Fibroblast of peridontal ligament (primary cell): ENCODE measurements around the gene ALPK3.
"Not testable (repeated sequence)": the region's sequence is repeated elsewhere in the genome, so short reads cannot be mapped to it uniquely, and the experiment has no call there.

Source experiments
- DNase-seq: peaks from one replicate; pipeline ENCODE4 v3.0.0-alpha.2; 2010; ENCODE audit errors: extremely low read depth

Gene ALPK3

DNA sequence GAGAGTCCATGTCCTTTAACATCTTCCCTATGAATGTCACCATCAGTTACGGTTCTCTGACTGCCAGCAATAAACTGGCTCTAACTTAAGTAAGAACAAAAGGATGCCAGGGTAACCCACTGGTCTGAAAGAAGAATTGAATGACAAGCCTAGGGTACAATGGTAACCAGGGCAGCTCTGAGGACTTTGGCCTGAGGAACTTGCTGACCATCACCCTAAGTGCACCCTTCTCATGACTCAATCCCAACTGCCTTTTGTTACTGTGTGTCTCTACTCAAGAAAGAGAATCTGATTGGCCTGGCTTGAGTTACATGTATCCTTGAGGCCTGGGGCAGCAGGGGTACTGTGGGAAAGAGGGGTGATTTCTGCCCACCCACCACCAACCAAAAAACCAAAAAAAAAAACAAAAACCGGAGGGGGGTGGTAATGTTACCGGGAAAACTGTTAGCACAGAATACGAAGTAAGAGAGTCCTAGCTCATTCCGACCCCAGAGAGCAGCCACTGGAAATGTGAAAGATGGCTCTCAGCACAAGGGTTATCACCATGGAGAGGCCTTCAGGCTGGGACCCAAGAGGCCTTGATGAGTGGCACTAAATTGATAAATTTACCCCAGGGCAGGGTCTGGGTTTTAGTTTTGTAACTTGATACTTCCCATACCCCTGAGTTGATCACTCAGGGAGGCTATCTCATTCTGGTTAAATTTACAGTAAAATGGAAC is 58.0 kb downstream of the ALPK3 start:
- DNase-seq: no peak

DNA sequence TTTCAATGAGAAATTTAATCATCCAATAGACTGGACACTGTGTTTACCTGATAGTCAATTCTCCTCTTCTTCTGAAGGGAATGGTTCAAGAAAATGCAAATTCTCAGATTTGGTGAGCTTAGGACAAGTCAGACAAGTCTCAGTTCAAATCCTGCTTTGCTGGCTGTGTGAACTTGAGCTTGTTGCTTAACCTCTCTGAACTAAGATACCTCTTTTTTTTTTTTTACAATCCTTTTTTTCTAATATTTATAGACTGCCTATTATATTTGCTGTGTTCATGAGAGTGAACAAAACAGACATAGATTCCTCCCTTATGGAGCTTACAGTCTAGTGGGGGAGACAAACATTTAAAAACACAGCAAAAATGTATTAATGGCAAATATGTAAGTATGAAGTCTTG is 59.1 kb downstream of the ALPK3 start:
- no peak for DNase-seq

DNA sequence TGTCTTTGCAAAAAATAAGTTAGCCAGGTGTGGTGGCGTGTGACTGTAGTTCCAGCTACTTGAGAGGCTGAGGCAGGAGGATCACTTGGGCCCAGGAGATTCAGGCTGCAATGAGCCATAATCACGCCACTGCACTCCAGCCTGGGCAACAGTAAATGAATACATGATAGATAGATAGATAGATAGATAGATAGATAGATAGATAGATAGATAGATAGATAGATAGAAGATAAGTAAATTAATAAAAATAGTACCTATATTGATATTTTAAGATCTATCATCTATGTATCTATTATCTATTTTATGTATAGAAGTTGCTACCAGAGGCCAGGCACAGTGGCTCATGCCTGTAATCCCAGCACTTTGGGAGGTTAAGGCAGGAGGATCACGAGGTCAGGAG is 60.5 kb downstream of the ALPK3 start:
- DNase-seq: not testable (repeated sequence)

DNA sequence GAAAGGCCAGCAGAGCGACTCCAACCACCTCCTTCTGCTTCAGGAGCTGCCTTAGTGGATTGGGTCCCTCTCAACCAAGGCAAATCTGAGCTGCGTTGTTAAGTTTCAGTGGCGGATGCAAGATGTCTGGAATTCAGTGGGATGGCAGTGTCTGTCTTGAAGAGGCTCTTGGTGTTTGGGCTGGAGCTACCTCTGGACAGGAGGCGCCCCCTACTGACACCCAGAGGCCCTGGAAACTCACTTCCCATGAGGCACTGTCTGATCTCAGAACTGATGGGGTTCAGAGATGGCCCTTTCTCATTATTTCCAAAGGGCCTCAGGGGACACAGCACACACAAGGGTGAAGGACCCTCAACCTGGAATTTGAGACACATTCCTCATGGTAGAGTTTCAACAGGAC is 61.3 kb downstream of the ALPK3 start:
- peak; percentile 54 for DNase-seq

DNA sequence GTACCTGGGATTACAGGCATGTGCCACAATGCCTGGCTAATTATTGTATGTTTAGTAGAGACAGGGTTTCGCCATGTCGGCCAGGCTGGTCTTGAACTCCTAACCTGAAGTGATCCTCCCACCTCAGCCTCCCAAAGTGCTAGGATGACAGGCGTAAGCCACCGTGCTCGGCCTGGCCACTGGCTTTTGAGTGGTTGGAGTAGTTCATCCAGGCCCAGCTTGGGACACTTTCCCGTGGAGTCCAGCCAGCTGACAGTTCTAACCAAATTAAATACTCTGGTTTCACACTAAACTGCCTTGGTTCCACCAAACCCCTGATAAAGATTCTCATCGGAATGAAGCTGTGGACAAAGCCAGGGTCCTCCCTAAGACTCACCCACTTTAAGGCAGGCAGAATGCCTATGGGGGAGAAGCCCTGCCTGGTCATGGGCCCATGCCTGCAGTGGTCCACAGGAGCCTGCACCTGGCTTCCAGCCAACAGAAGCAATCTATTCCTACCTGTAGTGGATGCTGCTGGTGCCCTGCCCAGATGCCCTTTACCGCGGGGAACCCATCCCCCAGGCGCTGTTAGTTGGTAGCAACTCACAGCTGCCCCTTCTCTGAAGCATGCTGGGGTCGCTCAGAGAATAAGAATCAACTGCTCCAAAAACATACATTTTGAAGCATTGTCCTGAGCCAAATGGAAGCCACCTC is 62.1 kb downstream of the ALPK3 start:
- DNase-seq: no peak

DNA sequence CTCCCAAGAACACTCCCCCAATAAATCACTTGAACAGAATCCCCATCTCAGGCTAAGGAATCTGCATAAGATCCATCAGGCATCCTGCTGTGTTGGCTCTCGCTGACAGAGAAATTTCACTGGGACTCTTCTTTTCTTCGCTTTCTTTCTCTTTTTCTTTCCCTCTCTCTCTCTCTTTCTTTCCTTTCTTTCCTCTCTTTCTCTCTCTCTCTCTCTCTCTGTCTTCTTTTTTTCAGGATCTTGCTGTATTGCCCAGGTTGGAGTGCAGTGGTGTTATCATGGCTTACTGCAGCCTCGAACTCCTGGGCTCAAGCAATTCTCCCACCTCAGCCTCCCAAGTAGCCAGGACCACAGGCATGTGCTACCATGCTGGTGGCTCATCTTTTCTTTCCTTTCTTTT is 62.9 kb downstream of the ALPK3 start:
- no peak for DNase-seq

DNA sequence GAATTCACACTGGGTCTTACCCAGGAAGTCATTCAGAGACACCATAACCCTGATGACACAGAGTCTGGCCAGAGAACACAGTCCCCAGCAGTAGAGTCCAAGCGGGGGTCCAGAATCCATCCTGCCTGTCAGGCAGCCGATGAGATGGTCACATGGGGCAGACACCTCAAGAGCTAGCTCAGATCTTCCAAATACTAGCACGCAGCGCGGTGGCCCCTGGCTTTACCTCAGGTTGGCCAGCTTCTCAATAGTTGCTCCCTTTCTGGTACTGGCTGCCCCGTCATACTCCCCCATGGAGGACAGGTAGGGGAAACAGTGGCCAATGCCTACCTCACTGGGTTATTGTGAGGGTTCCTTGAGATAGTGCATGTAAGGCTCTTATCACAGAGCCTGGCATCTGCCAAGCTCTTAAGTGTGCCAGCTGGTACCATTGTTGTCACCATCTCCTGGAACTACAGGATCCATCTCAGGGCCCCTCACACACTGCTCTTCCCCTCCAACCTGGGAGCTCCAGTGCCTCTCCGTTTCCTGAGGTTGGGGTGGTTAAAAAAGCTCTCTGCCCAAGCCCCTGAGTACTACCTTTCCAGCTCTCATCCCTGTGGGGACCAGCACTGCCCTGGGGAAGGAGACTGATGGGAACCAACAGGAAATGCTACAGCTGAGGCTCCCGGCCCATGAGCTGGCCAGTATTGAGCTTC is 63.8 kb downstream of the ALPK3 start:
- no peak for DNase-seq

DNA sequence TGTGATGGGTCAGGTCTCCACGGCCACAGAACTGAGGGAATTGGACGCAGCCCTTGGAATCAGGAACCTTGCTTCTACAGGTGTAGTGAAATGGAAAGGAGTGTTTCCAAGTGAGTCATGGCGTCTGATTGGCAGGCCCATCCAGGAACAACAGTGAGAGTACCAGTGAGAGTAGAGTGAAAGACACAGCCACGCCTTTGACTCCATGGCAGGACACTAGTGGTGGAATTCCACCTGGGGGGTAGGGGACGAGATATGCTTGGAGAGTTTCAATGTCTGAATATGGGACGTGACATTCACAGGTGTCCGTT is 64.3 kb downstream of the ALPK3 start:
- no peak for DNase-seq

DNA sequence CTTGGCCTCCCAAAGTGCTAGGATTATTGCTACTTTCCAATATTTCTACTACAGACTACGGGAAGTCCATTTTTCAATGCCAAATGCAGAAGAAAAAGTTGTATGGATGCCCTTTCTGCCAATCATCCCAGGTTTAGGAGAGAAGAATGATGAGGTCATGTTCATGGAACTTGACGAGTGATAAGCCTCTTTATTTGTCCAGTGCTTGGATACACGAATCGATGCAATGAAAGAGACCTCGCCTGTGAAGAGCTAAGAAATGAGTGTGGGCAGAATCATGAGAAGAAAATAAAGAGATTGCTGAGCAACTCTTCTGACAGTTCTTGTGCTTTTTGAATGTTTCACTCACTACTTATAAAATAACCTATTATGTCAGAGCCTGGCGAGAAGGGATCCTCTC is 66.3 kb downstream of the ALPK3 start:
- DNase-seq: no peak

DNA sequence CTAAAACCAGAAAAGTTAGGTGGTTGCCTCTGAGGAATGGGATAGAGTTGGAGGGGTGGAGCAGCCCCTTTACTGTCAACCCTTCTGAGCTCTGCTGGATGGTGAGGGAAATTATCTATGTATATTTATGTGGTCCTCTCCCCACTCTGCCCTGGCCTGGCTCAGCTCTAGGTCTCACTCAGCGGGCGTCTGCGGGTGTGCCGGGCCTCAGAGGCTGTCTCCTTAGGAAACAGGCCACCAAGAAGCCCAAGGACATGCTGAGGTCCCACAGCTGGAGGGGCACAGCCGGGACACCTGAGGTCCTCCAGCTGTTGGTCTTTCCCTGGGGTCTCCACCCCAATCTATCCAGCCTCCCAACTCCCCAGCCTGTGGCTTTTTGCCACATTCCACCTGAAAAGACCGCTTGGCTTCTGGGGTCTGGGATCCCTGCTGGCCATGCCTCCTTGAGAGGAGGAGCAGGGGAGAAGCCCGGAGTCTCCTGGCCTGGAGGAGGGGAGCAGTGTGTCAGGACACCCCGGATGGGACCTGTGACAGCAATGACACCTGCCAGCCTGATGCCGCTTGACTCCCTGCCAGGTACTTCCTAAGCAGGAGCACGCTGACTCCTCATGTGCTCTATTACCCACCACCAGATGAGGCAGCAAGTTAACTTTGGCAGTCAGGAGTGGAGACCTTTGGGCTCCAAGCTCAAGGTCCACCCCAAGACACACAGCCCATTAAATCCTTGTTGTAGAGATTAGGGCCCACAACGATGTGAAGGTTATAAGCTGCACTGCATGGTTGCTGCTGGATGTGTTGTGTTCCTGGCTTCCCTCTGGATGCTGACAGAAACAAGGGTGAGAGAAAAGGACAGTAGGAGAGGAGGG is 67.0 kb downstream of the ALPK3 start, which contains the start of gene SLC28A1:
Gene SLC28A1 (plus strand): TSS at position 747 of the 866 bp plus-strand sequence. CDS start 3,099 bp downstream, outside the sequence.
- no peak for DNase-seq

DNA sequence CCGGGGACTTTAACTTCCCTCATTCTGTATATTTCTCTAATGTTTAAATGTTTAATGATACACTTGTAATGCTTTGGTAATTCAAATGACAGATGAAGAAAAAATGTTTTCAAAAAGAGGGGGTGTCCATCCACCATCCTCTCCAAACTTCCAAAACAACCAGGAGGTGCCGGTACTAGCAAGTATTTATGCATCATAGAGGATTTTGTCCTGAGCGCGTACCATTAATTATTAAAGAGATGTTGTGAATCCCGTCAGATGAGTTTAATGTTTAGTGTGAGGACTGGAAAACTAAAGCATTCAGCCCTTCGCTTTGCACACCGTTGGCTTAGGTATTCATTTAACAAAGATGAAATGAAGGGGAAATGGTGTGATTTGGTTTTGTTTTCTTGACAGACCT is 68.6 kb downstream of the ALPK3 start:
- no peak for DNase-seq

DNA sequence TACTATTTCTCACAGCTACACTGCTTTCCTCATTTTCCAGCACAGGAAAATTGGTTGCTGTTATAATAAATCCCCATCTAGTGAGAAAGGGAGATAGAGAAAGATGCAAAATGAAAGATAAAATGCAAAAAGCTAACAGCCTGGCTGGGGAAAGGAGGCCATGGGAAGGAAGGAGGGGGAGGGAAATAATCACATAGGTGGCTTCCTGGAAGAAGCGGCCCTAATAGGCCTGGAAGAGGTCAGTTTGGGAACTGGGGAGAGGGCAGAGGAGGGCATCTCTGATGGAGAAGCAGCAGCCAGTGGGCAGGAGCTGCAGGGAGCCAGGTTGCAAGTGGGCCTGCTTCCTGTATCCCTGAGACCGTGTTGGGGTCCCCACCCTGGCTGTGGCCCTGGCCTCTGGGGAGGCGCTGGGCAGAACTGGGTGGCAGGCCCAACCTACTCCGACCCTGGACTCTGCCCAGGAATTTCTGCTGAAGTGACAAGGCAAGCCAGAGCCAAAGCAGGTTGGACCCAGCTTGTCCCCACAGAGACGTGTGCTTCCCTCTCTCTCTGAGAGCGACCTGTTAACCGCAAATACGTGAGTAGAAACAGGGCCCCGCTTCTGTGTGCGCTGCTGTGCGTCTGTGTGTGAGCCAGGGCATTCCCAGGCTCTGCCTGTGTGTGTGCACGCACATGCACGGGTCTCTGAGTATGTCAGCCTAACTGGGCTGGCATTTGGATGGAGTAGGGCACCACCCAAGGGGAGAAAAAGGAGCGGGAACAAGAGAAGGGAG is 69.2 kb downstream of the ALPK3 start:
- no peak for DNase-seq

DNA sequence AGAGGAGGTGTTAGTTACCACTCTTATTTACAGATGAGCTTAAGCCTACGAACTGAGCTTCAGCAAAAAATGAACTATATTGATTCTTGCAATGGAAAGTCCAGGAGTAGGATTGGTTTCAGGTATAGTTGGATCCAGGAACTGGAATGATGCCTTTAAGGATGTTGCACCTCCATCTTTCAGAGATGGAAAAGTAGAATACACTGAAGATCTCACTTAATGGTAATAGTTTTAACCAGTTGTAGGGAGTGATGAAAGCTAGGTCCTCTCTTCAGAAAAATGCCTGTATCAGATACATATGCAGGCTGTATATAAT is 69.8 kb downstream of the ALPK3 start:
- no peak for DNase-seq

DNA sequence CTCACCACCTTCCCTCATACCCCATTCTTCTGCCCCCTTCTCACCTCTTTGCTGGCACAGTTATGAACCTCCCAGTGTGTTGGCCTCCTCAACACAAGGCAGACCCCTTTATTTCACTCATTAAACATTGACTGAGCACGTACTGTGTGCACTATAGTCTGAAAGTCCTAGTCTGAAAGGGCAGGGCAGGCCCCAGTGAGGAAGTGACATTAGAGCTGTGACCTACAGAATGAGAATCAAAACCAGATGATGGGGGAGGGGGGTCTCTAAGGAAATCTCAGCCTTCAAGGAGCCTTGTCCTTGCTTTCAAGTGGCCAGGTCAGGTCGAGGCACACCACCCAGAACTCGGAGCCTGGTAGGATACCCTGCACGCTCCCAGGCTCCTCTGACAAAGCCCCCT is 70.8 kb downstream of the ALPK3 start:
- no peak for DNase-seq

DNA sequence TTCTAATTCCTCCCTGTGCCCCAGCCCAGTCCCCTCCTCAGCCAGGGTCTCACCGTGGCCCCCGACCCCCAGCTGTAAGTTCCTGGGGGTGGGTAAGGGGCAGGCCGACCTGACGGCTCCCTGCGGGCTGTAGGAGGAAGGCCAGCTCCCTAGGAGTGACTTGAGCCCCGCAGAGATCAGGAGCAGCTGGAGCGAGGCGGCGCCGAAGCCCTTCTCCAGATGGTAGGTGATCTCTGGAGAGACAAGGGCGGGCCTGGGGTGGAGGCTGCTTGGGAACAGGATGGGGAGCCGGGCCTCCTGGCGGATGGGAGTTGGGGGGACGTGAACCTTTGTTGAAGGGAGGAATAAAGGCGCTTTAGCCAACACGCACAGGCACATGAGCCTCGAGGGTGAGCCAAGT is 71.5 kb downstream of the ALPK3 start:
- no peak for DNase-seq

DNA sequence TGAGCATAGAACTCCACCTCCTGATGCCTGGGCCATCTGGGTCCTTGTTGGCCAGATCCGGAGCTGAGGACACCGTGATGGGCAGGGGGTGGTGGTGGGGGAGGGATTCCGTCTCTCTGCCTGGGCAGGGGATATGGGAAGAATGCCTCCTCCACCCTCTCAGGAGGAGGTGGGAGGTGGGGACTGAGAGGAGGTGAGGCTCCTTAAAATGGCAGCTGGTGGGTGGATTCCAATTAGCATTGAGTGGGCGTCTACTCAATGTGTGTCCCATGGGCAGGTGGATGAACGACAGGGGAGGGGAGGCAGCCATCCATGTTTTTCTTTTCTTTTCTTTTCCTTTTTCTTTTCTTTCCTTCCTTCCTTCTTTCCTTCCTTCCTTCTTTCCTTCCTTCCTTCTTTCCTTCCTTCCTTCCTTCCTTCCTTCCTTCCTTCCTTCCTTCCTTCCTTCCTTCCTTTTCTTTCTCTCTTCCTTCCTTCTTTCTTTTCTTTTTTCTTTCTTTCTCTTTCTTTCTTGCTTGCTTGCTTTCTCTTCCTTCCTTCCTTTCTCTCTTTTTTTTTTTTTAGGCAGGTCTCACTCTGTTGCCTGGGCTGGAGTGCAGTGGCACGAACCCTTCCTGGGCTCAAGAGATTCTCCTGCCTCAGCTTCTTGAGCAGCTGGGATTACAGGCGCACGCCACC is 72.3 kb downstream of the ALPK3 start:
- DNase-seq: no peak

DNA sequence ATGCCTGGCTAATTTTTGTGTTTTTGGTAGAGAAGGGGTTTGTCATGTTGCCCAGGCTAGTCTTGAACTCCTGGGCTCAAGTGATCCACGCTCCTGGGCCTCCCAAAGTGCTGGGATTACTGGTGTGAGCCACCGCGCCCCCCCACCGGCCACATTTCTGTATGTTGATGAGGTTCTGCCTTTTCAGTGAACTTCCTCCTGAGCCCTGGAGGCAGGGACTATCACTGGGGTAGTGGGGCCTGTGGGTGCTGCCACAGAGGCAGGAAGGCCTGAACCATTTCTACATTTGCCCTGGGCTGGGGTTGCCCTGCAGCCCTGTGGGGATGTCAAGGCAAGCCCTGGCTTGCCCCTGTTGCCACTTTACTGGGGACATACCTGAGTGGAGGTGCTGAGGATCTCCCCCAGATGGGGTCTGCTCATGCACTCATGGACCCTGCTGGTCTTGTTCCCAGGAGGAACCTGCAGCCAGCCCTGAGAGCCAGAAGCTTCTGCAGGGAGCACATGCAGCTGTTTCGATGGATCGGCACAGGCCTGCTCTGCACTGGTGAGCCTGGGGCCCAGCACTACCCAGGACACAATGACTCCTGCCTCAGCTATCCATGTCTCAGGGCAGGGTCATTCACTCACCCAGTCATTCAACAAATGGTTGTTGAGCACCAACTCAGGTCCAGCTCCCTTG is 73.0 kb downstream of the ALPK3 start:
- DNase-seq: no peak

DNA sequence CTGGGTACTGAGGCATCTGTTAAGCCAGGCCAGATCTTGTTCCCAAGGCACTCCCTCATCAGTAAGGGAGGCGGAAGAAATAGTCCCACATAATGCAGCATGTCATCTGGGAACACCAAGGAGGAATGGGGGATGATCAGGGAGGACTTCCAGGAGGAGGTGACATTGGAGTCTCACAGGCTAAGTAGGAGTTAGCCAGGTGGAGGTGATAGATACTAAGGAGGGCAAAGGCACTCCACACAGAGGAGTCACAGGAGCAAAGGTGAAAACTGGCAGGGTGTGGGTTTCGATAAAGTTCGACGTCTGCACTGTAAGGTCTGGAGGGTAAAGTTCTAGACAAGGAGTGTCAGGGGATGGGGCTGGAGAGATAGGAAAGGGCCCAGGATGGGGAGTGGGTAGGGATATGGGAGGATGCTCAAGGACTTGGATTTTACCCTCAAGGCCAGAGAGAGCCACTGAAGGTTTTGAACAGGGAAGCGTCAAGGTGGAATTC is 73.6 kb downstream of the ALPK3 start:
- DNase-seq: no peak

DNA sequence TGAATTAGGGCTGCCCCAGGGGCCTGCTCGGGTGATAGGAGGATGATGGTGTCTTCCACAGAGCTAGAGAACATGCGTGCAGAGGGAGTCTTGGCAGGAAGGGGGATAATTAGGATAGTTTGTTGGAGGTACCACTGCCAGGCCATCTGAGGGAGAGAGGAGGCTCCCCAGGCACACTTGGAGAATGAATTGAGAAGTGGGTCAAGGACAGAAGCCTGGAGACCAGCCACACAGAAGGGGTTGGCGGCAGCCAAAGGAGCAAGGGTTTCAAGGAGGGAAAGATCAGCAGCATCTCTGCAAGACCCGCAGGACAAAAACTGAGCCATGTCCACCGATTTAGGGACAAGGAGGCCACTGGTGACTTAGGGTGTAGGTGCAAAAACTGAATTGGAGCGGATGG is 74.2 kb downstream of the ALPK3 start:
- DNase-seq: no peak

DNA sequence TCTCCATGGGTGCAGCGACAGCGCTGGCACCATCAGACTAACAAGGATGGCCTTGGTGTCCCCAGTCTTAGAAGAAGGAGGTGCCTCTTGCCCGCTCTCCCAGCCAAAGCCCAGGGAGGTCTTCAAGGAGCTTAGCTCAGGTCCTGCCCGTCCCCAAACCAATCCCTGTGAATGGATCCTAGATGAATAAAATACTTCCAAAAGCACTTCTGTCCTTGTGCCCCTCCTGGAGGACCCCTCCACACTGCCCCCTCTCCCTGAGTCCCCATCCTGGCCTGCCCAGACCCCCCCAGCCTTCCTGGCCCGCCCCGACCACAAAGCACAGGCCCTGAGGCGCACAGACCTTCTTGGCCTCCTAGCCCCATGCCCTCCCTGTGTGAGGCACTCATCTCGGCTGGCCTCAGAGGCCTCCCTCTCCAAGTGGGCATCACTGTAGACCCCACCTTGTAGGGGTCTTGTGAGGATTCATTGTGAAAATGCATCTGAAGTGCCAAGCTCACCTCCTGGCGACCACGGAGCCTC is 75.7 kb downstream of the ALPK3 start:
- no peak for DNase-seq
